RWPE1 (cell line): Measurements from ENCODE around the gene LRMDA.
"Not testable (repeated sequence)": the region's sequence is repeated elsewhere in the genome, so short reads cannot be mapped to it uniquely, and the experiment has no call there.

ENCODE experiments used
- CTCF ChIA-PET: fragments of 350-600 bp; sonication (Branson Sonifier 250); formaldehyde crosslinking; extraction: SDS; loops from one replicate; lab custom pipeline; 2021; lab: Yijun Ruan, JAX
- POLR2A ChIA-PET: fragments of 400-600 bp; formaldehyde crosslinking; extraction: SDS; loops from one replicate; lab custom pipeline; 2020; ENCODE audit warnings: antibody characterized with exemption; ENCODE audit not compliant: low non-redundant PET; lab: Yijun Ruan, JAX
- DNase-seq: peaks from one replicate; pipeline ENCODE4 v3.0.0; 2012; ENCODE audit warnings: low spot score
- H3K27ac ChIP-seq: fragments of 450-650 bp; 2 replicates; pipeline ENCODE4 v1.5.1; 2017
- TF ChIP-seq, protein P1 (sequence below): fragments of 450-650 bp; conservative IDR thresholded peaks from 2 replicates; pipeline ENCODE4 v1.5.1; 2017; ENCODE audit warnings: low read depth, mild to moderate bottlenecking

Gene LRMDA

DNA sequence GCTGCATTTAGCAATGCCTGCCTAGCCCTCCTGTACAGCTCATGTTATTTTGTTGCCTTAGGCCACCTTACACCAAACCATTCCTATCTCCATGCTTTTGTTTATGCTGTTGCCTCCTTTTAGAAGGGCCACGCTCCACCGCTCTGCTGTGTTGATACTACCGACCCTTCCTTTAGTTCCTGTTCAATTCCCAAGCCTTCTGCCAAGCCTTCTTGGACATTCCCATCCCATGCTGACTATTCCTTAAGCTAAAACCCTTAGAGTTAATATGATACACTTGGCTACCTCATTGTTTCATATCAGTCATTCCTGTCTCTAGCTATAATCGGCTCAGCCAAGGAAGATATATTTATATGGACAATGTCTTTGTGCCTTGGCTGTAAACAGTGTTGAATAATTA is 705.5 kb downstream of the LRMDA start:
- ChIA-PET POLR2A (no interaction called here), CTCF (interaction anchor here (0.5 kb wide), 1 partner anchor 826 kb away, joined by 4 read pairs; no protein-coding TSS in a partner anchor)
- H3K27ac ChIP-seq = no peak overlapping the region
- no peak for DNase-seq
- TF ChIP-seq, protein P1, sequence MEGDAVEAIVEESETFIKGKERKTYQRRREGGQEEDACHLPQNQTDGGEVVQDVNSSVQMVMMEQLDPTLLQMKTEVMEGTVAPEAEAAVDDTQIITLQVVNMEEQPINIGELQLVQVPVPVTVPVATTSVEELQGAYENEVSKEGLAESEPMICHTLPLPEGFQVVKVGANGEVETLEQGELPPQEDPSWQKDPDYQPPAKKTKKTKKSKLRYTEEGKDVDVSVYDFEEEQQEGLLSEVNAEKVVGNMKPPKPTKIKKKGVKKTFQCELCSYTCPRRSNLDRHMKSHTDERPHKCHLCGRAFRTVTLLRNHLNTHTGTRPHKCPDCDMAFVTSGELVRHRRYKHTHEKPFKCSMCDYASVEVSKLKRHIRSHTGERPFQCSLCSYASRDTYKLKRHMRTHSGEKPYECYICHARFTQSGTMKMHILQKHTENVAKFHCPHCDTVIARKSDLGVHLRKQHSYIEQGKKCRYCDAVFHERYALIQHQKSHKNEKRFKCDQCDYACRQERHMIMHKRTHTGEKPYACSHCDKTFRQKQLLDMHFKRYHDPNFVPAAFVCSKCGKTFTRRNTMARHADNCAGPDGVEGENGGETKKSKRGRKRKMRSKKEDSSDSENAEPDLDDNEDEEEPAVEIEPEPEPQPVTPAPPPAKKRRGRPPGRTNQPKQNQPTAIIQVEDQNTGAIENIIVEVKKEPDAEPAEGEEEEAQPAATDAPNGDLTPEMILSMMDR = no peak

DNA sequence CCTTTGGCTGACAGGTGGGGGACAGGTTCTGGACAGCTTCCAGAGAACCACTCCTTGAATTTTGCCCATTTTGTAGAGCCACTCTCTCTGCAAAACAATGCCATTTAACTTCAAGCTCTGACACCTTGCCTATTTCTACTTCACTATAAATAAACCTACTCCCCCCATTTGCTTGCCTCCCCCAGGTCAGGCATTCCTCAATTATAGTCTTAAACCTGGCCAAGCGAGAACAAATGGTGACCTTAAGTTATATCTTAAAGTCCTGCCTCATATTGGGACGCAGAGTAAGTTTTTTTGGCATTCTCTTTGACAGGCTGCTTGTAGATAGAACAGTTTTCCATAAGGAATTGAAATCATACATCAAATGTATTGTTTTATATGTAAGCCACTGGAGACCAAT is 706.9 kb downstream of the LRMDA start:
- TF ChIP-seq, protein P1 = no peak
- POLR2A ChIA-PET = no interaction called here

DNA sequence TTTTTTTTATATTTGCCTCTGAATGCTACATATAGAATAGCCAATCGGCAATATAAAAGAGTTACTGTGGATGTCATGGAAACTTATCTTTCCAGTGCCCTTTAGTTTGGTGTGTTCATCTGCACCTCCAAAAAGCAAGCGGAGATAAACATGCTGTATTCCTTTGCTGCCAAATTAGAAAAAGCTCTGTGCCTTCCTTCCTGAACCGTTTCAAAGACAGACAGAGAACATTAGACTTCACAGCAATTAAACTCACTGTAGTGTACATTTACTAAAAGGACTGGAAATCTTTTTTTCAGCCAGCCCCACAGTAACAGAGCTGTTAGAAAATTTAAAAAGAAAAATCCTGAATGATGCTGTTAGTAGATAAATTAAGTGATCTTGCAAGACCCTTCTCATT is 707.5 kb downstream of the LRMDA start:
- TF ChIP-seq, protein P1 = no peak
- ChIA-PET CTCF (interaction anchor here (0.8 to 1.2 kb wide), 2 partner anchors 14 to 38 kb away, joined by 3 to 9 read pairs; no protein-coding TSS in a partner anchor), POLR2A (no interaction called here)
- no peak for DNase-seq
- H3K27ac ChIP-seq = no peak overlapping the region

More for the DNA sequence above, 706.9 kb downstream of the LRMDA start:
- no peak for DNase-seq
- CTCF ChIA-PET = interaction anchor here (0.8 to 1.2 kb wide), 2 partner anchors 14 to 39 kb away, joined by 3 to 9 read pairs; no protein-coding TSS in a partner anchor
- H3K27ac ChIP-seq = no peak overlapping the region

DNA sequence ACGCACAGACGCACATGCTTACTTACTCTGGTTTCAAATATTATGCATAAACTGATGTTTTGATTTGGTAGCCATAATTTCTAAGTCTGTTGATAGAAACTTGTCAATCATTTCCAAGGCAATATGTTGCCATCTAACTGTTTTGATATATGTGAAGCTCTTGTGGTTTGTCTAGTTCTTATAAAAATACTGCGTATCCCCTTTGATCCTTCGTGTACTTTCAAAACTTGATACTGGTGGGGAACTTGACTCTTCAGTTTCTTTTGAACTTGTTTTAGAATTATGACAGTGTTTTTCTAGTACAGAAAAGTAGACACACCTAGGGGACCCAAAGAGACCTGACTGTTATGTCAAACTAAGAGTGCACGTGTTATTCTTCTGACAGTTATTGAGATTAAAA is 708.0 kb downstream of the LRMDA start:
- no peak for DNase-seq
- TF ChIP-seq, protein P1 = no peak
- ChIA-PET CTCF (interaction anchor here (0.6 kb wide), 1 partner anchor 12 kb away, joined by 3 read pairs; no protein-coding TSS in a partner anchor), POLR2A (no interaction called here)
- H3K27ac ChIP-seq = no peak overlapping the region

DNA sequence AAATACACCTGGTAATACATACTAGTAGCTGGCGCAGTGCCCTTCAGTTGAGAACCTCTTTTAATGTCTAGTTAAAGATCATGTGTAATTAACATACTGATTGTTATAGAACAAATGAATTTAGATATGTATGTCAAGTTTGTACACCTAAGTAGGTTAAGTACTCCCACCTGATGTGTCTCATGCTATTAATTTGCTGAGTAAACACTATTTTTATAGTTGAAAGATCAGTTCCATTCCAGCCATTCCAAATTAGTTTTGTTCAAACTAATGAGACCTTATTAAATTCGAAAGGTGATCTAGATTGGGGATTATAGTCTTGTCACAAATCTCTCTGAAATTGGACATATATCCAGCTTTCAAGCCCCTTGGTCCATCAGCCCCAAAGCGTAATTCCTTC is 710.0 kb downstream of the LRMDA start:
- ChIA-PET POLR2A (no interaction called here), CTCF (no interaction called here)
- H3K27ac ChIP-seq = no peak overlapping the region
- TF ChIP-seq, protein P1 = no peak
- no peak for DNase-seq

DNA sequence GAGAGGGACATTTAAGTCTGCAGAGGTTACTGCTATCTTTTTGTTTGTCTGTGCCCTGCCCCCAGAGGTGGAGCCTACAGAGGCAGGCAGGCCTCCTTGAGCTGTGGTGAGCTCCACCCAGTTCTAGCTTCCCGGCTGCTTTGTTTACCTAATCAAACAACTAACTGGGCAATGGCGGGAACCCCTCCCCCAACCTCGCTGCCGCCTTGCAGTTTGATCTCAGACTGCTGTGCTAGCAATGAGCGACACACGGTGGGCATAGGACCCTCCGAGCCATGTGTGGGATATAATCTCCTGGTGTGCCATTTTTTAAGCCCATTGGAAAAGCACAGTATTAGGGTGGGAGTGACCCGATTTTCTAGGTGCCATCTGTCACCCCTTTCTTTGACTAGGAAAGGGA is 716.8 kb downstream of the LRMDA start:
- CTCF ChIA-PET, DNase-seq, H3K27ac ChIP-seq, POLR2A ChIA-PET: not testable (repeated sequence)

DNA sequence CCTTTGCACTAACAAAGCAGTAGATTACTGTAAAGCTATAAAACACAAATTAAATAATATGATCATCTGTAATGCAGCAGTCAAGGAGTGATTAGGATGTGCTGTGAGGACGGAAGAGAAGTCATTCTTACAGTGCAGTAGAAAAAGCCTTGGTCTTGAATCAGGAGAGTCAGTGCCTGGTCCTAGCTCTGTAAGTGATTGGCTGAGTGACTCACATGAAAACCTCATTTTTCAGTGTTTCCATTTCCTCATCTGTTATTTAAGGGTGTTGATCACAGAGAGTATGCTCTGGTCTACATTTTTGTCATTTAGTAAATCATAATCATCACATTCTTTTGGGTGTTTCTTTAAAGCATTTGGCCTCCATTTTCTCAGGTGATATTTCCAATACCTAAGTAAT is 717.8 kb downstream of the LRMDA start:
- POLR2A ChIA-PET = no interaction called here
- no peak for DNase-seq
- H3K27ac ChIP-seq = no peak overlapping the region
- CTCF ChIA-PET = interaction anchor here (0.5 to 0.7 kb wide), 2 partner anchors 38 to 208 kb away, joined by 3 to 4 read pairs; no protein-coding TSS in a partner anchor
- TF ChIP-seq, protein P1 = no peak
